ENCODE data around the gene RANBP3.

RANBP3 gene

DNA sequence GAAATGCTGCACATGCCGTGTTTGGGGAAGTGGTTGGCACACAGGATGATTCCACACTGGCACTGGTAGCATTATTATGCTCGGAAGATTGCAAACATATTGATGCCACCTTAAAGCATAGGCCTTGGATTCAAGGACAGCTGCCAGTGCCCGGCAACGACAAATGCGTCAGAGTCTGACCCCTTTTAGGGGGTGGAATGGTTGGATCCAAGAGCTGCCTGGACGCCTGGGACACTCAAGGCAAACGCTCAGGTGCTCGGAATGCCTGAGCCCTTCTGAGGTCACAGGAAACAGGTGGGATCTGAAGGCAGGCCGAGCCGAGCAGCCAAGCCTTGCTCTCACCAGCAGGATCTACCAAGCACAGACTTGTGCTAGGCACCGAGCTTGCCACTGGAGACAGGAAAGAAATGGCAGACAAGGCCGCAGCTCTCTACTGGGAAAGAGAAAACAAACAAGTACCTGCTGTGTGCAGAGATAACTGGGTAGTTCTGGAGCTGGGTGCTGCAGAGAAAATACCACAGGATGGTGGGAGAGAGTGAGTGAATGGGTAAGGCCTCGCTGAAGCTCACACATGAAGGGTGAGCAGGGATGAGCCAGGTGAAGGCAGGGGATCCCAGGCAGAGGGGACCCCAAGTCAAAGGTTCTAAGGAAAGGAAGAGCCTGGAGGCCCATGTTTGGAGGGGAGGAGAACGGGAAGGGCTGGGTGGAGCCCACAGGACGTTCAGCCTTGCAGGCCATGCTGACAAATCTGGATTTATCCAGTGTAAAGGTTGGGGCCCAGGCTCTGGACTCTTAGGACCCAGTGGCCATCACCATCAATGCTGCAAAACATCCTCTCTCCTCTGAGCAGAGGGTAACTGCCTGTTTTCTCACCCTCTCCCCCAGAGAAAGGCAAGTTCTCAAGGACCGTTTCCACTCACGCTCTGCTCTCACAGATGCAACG, 9.2 kb downstream of the RANBP3 start:
- Histone ChIP-seq H3K36me3 (ENCODE audit: control insufficient read depth in 2 of 2, insufficient read depth in 1 of 2, low read length in 2 of 2) (peaks cover 0 to 47% of the 10 kb centered on the region in 2 experiments; a peak in 1 of 3 replicates), H3K4me3 (ENCODE audit: low read depth, low read length) (no peak overlapping the region), H3K27ac (ENCODE audit: extremely low read depth, low read depth, low read length) (peak overlapping the region; percentile 52), H3K4me1 (ENCODE audit: control insufficient read depth, insufficient read depth, low read length) (peaks cover 9% of the 10 kb centered on the region), H3K9me3 (ENCODE audit: control insufficient read depth, insufficient read depth, low read depth, low read length) (no peaks in the 10 kb centered on the region)
- ChIA-PET POLR2A (interaction anchor here (0.6 to 2.2 kb wide), 5 partner anchors 10 to 1919 kb away, joined by 3 to 13 read pairs (median 3); partner anchors contain the start of gene RANBP3), CTCF (interaction anchor here (0.6 to 7.1 kb wide), 21 partner anchors 8 to 1342 kb away, joined by 3 to 63 read pairs (median 6); partner anchors contain the start of genes NRTN and RANBP3)
- TF ChIP-seq ZNF843 (tag by site-specific recombination; IDR thresholded peaks at IDR 0.05), result no peak
- TF ChIP-seq ZFP69B (tag by site-specific recombination; IDR thresholded peaks at IDR 0.05), result no peak
- TF ChIP-seq, protein P1, sequence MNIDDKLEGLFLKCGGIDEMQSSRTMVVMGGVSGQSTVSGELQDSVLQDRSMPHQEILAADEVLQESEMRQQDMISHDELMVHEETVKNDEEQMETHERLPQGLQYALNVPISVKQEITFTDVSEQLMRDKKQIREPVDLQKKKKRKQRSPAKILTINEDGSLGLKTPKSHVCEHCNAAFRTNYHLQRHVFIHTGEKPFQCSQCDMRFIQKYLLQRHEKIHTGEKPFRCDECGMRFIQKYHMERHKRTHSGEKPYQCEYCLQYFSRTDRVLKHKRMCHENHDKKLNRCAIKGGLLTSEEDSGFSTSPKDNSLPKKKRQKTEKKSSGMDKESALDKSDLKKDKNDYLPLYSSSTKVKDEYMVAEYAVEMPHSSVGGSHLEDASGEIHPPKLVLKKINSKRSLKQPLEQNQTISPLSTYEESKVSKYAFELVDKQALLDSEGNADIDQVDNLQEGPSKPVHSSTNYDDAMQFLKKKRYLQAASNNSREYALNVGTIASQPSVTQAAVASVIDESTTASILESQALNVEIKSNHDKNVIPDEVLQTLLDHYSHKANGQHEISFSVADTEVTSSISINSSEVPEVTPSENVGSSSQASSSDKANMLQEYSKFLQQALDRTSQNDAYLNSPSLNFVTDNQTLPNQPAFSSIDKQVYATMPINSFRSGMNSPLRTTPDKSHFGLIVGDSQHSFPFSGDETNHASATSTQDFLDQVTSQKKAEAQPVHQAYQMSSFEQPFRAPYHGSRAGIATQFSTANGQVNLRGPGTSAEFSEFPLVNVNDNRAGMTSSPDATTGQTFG (tag by site-specific recombination; IDR thresholded peaks at IDR 0.05; ENCODE audit: borderline replicate concordance), result no peak
- no peak for TF ChIP-seq TCF7L2 (IDR thresholded peaks at IDR 0.05; ENCODE audit: borderline replicate concordance, low read depth, low read length)
- no peak for TF ChIP-seq ZNF221 (tag by site-specific recombination; IDR thresholded peaks at IDR 0.05; ENCODE audit: borderline replicate concordance)
- TF ChIP-seq, protein P2, sequence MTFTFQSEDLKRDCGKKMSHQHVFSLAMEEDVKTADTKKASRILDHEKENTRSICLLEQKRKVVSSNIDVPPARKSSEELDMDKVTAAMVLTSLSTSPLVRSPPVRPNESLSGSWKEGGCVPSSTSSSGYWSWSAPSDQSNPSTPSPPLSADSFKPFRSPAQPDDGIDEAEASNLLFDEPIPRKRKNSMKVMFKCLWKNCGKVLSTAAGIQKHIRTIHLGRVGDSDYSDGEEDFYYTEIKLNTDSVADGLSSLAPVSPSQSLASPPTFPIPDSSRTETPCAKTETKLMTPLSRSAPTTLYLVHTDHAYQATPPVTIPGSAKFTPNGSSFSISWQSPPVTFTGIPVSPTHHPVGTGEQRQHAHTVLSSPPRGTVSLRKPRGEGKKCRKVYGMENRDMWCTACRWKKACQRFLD (tag by site-specific recombination; IDR thresholded peaks at IDR 0.05), result no peak
- peak; percentile 88 for TF ChIP-seq ZBTB17 (tag by site-specific recombination; IDR thresholded peaks at IDR 0.05)
- peak; percentile 88 for TF ChIP-seq PRDM1 (tag by site-specific recombination; IDR thresholded peaks at IDR 0.05)
- TF ChIP-seq ZXDB (tag by site-specific recombination; IDR thresholded peaks at IDR 0.05), result 0 out of 2 replicates have a peak, but pooled peaks have one; percentile 5
- TF ChIP-seq ZBTB7A (tag by site-specific recombination; IDR thresholded peaks at IDR 0.05; ENCODE audit: low read depth), result no peak
- TF ChIP-seq HOXD13 (CRISPR knock-in tag; IDR thresholded peaks at IDR 0.05; ENCODE audit: borderline replicate concordance), result no peak
- TF ChIP-seq ZBTB1 (tag by site-specific recombination; IDR thresholded peaks at IDR 0.05), result no peak
- TF ChIP-seq ZNF530 (tag by site-specific recombination; IDR thresholded peaks at IDR 0.05; ENCODE audit: low read depth), result no peak
- TF ChIP-seq ZNF324 (tag by site-specific recombination; IDR thresholded peaks at IDR 0.05), result no peak
- no peak for TF ChIP-seq ZNF2 (tag by site-specific recombination; IDR thresholded peaks at IDR 0.05)
- TF ChIP-seq, protein P3, sequence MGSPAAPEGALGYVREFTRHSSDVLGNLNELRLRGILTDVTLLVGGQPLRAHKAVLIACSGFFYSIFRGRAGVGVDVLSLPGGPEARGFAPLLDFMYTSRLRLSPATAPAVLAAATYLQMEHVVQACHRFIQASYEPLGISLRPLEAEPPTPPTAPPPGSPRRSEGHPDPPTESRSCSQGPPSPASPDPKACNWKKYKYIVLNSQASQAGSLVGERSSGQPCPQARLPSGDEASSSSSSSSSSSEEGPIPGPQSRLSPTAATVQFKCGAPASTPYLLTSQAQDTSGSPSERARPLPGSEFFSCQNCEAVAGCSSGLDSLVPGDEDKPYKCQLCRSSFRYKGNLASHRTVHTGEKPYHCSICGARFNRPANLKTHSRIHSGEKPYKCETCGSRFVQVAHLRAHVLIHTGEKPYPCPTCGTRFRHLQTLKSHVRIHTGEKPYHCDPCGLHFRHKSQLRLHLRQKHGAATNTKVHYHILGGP (tag by site-specific recombination; IDR thresholded peaks at IDR 0.05), result no peak
- TF ChIP-seq ZNF747 (tag by site-specific recombination; IDR thresholded peaks at IDR 0.05), result no peak
- TF ChIP-seq ZNF146 (tag by site-specific recombination; IDR thresholded peaks at IDR 0.05), result no peak
- TF ChIP-seq YY1 (tag by site-specific recombination; IDR thresholded peaks at IDR 0.05), result no peak
- no peak for TF ChIP-seq ZNF423 (tag by site-specific recombination; IDR thresholded peaks at IDR 0.05)
- TF ChIP-seq ZNF510 (tag by site-specific recombination; IDR thresholded peaks at IDR 0.05; ENCODE audit: insufficient replicate concordance), result no peak
- TF ChIP-seq, protein P4, sequence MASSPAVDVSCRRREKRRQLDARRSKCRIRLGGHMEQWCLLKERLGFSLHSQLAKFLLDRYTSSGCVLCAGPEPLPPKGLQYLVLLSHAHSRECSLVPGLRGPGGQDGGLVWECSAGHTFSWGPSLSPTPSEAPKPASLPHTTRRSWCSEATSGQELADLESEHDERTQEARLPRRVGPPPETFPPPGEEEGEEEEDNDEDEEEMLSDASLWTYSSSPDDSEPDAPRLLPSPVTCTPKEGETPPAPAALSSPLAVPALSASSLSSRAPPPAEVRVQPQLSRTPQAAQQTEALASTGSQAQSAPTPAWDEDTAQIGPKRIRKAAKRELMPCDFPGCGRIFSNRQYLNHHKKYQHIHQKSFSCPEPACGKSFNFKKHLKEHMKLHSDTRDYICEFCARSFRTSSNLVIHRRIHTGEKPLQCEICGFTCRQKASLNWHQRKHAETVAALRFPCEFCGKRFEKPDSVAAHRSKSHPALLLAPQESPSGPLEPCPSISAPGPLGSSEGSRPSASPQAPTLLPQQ (tag by site-specific recombination; IDR thresholded peaks at IDR 0.05), result no peak
- TF ChIP-seq ZSCAN23 (tag by site-specific recombination; IDR thresholded peaks at IDR 0.05), result no peak
- TF ChIP-seq ZNF600 (tag by site-specific recombination; IDR thresholded peaks at IDR 0.05), result peak; percentile 80
- TF ChIP-seq OVOL3 (tag by site-specific recombination; IDR thresholded peaks at IDR 0.05), result no peak
- TF ChIP-seq, protein P5, sequence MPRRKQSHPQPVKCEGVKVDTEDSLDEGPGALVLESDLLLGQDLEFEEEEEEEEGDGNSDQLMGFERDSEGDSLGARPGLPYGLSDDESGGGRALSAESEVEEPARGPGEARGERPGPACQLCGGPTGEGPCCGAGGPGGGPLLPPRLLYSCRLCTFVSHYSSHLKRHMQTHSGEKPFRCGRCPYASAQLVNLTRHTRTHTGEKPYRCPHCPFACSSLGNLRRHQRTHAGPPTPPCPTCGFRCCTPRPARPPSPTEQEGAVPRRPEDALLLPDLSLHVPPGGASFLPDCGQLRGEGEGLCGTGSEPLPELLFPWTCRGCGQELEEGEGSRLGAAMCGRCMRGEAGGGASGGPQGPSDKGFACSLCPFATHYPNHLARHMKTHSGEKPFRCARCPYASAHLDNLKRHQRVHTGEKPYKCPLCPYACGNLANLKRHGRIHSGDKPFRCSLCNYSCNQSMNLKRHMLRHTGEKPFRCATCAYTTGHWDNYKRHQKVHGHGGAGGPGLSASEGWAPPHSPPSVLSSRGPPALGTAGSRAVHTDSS (tag by site-specific recombination; IDR thresholded peaks at IDR 0.05), result no peak
- no peak for TF ChIP-seq GLI2 (tag by site-specific recombination; IDR thresholded peaks at IDR 0.05; ENCODE audit: borderline replicate concordance, low read depth)
- TF ChIP-seq ZIC2 (tag by site-specific recombination; IDR thresholded peaks at IDR 0.05), result peak; percentile 69
- TF ChIP-seq ZNF341 (tag by site-specific recombination; IDR thresholded peaks at IDR 0.05; ENCODE audit: low read depth), result peak; percentile 81
- no peak for TF ChIP-seq KLF8 (tag by site-specific recombination; IDR thresholded peaks at IDR 0.05)
- no peak for TF ChIP-seq BCL11B (tag by site-specific recombination; IDR thresholded peaks at IDR 0.05; ENCODE audit: low read depth)
